Testis (tissue), 3 donors: ENCODE results near the gene REPIN1. TPM values are rescaled to one million over a fixed set of nuclear protein-coding genes. Genes with fewer than 3 reads are reported as not detected.

Source experiments
- DNase-seq: peaks from one replicate; pipeline ENCODE4 v3.0.0-alpha.2; 2019
- H3K27ac ChIP-seq, 2 donors: fragments of 200-600 bp; sonication (generic); one replicate each; pipeline ENCODE4 v1.5.1; 2019
- H3K27me3 ChIP-seq: fragments of 200-600 bp; sonication (generic); one replicate; pipeline ENCODE4 v1.5.1; 2019
- H3K36me3 ChIP-seq: fragments of 200-600 bp; sonication (generic); one replicate; pipeline ENCODE4 v1.5.1; 2017; ENCODE audit warnings: low read depth; ENCODE audit errors: missing control alignments
- H3K4me1 ChIP-seq: fragments of 200-600 bp; sonication (generic); one replicate; pipeline ENCODE4 v1.5.1; 2019
- H3K4me3 ChIP-seq, 2 donors: fragments of 200-600 bp; sonication (generic); one replicate each; pipeline ENCODE4 v1.5.1; 2017 to 2019
- H3K9me3 ChIP-seq: fragments of 200-600 bp; sonication (generic); one replicate; pipeline ENCODE4 v1.5.1; 2017
- CTCF ChIP-seq, 3 experiments: fragments of 450-650 bp in 2 of 3; fragments of 200-600 bp in 1 of 3; sonication (generic) in 1 of 3; IDR thresholded peaks; one replicate each; pipeline ENCODE4 v1.5.1; 2016 to 2019; ENCODE audit warnings: antibody characterized with exemption in 3 of 3, mild to moderate bottlenecking in 2 of 3, moderate library complexity in 1 of 3
- POLR2A ChIP-seq: fragments of 450-650 bp; IDR thresholded peaks from one replicate; pipeline ENCODE4 v1.6.1; 2017; ENCODE audit warnings: antibody characterized with exemption, mild to moderate bottlenecking, moderate library complexity
- WGBS, 2 donors: methylation state at CpG; one replicate each; pipeline ENCODE4 v1.1.5; 2018; 5-methylcytosine and 5-hydroxymethylcytosine counted together
- intact Hi-C: fragments of 100-400 bp; cut with DNase I; formaldehyde crosslinking; loops from one replicate; pipeline ENCODE4 v1.15.1; 2023; ENCODE audit warnings: low total_unique reads
- polyA plus RNA-seq: library from polyadenylated mRNA; stranded (reverse); fragments of 350-450 nt; fragmentation: Illumina TruSeq; extraction: RNeasy Lipid Tissue Mini Kit (QIAGEN cat#74804); gene quantifications from one replicate; pipeline ENCODE4 v1.2.3, GENCODE V29; 2014; ENCODE audit warnings: low read depth, low replicate concordance; ENCODE audit not compliant: insufficient read depth
- total RNA-seq, 2 donors: library from RNA; depleted of rRNA; stranded (reverse); fragments of >200 nt; gene quantifications; one replicate each; pipeline ENCODE4 v1.2.3, GENCODE V29; 2016

Gene REPIN1
- total and polyA plus RNA-seq, 3 donors from 2014 or later = 45.4 to 73.9 (median 59.1) TPM

GRCh38 chr7:150374472-150374871 is 5.8 kb downstream of the REPIN1 start:
- no peak overlapping the region for H3K4me3 ChIP-seq
- intact Hi-C loops = loop anchor here (5.0 kb wide), 1 partner anchor 33 kb away; a partner anchor contains a TSS
- H3K9me3 ChIP-seq = no peaks in the 10 kb centered on the region
- 89 to 91% methylated on average over 5 of the region's 5 CpGs for WGBS, 2 donors
- H3K27me3 ChIP-seq = no peaks in the 10 kb centered on the region
- no peak overlapping the region for H3K27ac ChIP-seq
- peaks cover 26% of the 10 kb centered on the region for H3K4me1 ChIP-seq
- H3K36me3 ChIP-seq = no peaks in the 10 kb centered on the region
- no peak for TF ChIP-seq CTCF (IDR thresholded peaks at IDR 0.05)
- no peak for TF ChIP-seq POLR2A
- no peak for DNase-seq

DNA sequence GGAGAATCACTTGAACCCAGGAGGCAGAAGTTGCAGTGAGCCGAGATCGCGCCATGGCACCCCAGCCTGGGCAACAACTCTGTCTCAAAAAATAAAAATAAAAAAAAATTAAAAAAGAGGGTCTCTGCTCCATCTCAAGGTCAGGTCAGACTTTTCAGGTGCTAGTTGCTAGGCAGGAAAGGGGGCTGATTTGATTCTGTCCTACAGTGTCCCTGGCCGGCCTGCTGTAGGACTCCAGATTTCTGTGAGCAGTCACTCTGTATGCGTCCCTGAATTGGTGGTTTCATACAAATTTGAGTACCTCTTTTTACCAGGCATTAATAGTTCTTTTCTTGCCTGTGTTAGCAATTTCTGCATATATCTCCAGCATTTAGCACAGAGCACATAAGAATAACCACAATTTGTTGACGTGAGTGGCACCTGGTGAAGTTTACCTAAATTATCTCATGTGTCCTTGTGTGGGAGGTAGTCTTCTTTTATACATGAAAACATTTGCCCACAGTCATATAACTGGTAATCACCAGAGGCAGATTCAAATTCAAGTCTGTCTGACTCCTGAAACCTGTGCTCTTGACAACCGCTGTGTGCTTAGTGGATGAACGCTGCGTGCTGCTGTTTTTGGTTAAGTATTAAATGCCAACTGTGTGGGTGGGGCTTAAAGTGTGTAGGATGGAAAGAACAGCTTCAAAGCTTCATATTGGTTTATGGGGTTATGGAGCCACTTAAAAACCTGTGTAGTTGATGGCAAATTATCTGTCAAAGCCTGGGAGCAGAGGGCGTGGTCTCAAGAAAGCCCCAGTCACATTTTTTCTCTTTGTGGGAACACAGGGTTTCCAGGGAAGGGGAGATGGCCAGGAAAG is 7.3 kb downstream of the REPIN1 start:
- no peak overlapping the region for H3K27ac ChIP-seq
- no peak overlapping the region for H3K4me3 ChIP-seq
- TF ChIP-seq CTCF (IDR thresholded peaks at IDR 0.05) (no peak), POLR2A (no peak)
- DNase-seq = no peak
- H3K36me3 ChIP-seq = no peaks in the 10 kb centered on the region
- no peaks in the 10 kb centered on the region for H3K27me3 ChIP-seq
- no peaks in the 10 kb centered on the region for H3K9me3 ChIP-seq
- H3K4me1 ChIP-seq = peaks cover 22% of the 10 kb centered on the region
- intact Hi-C loops = no loop called here
- WGBS, 2 donors = 86 to 87% methylated on average over 10 of the region's 10 CpGs

DNA sequence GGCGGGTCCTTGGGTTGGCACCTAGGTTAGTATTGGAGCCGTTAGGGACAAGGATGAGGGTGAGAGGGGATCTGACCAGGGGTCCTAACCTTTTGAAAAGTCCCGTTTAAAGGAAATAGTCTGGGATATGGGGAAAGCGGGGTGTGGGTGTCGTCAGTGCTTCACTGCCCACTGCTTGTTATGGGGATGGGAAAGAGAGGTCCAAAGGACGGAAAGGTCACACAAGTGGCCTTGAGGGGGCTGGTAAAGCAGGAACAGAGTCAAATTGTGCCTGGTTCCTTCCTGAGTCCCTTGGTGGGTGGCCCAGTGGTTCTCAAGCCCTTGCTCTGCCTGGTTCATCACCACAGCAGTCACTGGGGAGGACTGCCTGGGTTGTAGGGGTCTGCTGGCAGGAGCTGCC is 7.9 kb downstream of the REPIN1 start:
- Histone ChIP-seq H3K27ac (no peak overlapping the region), H3K4me3 (no peak overlapping the region), H3K9me3 (no peaks in the 10 kb centered on the region), H3K4me1 (peaks cover 22% of the 10 kb centered on the region), H3K36me3 (no peaks in the 10 kb centered on the region), H3K27me3 (no peaks in the 10 kb centered on the region)
- 75 to 77% methylated on average over 6 of the region's 6 CpGs for WGBS, 2 donors
- no peak for TF ChIP-seq CTCF (IDR thresholded peaks at IDR 0.05)
- TF ChIP-seq POLR2A = no peak
- no peak for DNase-seq
- intact Hi-C loops = no loop called here

DNA sequence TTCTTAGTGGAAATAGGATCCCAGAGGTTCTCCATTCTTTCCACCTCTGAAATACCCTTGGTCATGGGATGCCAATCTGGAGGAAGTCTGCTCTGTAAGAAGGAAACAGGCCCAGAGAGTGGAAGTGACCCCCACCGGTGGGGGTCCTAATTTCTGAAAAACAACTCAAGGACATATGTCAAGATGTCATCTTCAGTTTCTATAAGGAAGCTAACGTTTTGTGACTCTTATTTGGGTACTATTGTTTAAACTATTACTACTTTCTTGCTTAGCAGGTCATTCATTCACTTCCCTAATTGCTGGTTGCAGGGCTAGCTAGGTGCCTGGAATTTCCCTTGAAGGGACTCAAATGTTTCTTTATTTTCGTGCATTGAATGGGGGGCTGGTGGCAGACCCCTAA is 8.6 kb downstream of the REPIN1 start:
- WGBS, 2 donors = 50 to 75% methylated on average over 3 of the region's 3 CpGs
- Histone ChIP-seq H3K4me1 (peaks cover 22% of the 10 kb centered on the region), H3K4me3 (no peak overlapping the region), H3K36me3 (no peaks in the 10 kb centered on the region), H3K9me3 (no peaks in the 10 kb centered on the region), H3K27ac (no peak overlapping the region), H3K27me3 (no peaks in the 10 kb centered on the region)
- intact Hi-C loops = no loop called here
- TF ChIP-seq POLR2A (no peak), CTCF (IDR thresholded peaks at IDR 0.05) (no peak)
- DNase-seq = no peak

GRCh38 chr7:150377635-150378034 is 9.0 kb downstream of the REPIN1 start:
- H3K4me3 ChIP-seq = no peak overlapping the region
- no peak for TF ChIP-seq POLR2A
- 61 to 64% methylated on average over 4 of the region's 4 CpGs for WGBS, 2 donors
- peaks cover 22% of the 10 kb centered on the region for H3K4me1 ChIP-seq
- H3K27ac ChIP-seq = no peak overlapping the region
- no peak for DNase-seq
- H3K9me3 ChIP-seq = no peaks in the 10 kb centered on the region
- H3K36me3 ChIP-seq = no peaks in the 10 kb centered on the region
- intact Hi-C loops = no loop called here
- no peaks in the 10 kb centered on the region for H3K27me3 ChIP-seq
